ENCODE measurements around the gene NAV2.

Gene NAV2

GRCh38 chr11:19849947-19850593 is 137.4 kb downstream of the NAV2 start:
- H4K20me1 ChIP-seq (ENCODE audit: insufficient read depth, low read length) = no peaks in the 10 kb centered on the region
- H3K79me2 ChIP-seq (ENCODE audit: low read length) = no peaks in the 10 kb centered on the region
- no peak for DNase-seq
- no peak overlapping the region for H3K4me3 ChIP-seq (ENCODE audit: low read length)
- no peak overlapping the region for H2AFZ ChIP-seq (ENCODE audit: low read length)
- H3K36me3 ChIP-seq (replicated peaks; ENCODE audit: insufficient read depth, low read length) = no peaks in the 10 kb centered on the region
- no peak overlapping the region for H3K4me2 ChIP-seq (ENCODE audit: low read depth, low read length)
- no peaks in the 10 kb centered on the region for H3K9me2 ChIP-seq (replicated peaks; ENCODE audit: insufficient read depth, low read length)
- no peaks in the 10 kb centered on the region for H3K9me3 ChIP-seq (replicated peaks; ENCODE audit: insufficient read depth, low read length)
- no peak overlapping the region for H3K9ac ChIP-seq (ENCODE audit: low read length)
- no peaks in the 10 kb centered on the region for H3K27me3 ChIP-seq (replicated peaks; ENCODE audit: insufficient read depth, low read length)
- H3K4me1 ChIP-seq (ENCODE audit: low read length) = no peaks in the 10 kb centered on the region
- no peak overlapping the region for H3K27ac ChIP-seq (ENCODE audit: low read length)
- no peaks in the 10 kb centered on the region for H3F3A ChIP-seq (ENCODE audit: insufficient read depth, low read length)
- TF ChIP-seq EZH2 (optimal IDR thresholded peaks at IDR 0.05; ENCODE audit: low read depth, low read length) = no peak
- TF ChIP-seq, protein P1, sequence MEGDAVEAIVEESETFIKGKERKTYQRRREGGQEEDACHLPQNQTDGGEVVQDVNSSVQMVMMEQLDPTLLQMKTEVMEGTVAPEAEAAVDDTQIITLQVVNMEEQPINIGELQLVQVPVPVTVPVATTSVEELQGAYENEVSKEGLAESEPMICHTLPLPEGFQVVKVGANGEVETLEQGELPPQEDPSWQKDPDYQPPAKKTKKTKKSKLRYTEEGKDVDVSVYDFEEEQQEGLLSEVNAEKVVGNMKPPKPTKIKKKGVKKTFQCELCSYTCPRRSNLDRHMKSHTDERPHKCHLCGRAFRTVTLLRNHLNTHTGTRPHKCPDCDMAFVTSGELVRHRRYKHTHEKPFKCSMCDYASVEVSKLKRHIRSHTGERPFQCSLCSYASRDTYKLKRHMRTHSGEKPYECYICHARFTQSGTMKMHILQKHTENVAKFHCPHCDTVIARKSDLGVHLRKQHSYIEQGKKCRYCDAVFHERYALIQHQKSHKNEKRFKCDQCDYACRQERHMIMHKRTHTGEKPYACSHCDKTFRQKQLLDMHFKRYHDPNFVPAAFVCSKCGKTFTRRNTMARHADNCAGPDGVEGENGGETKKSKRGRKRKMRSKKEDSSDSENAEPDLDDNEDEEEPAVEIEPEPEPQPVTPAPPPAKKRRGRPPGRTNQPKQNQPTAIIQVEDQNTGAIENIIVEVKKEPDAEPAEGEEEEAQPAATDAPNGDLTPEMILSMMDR (IDR thresholded peaks at IDR 0.05; ENCODE audit: low read length) = no peak
- TF ChIP-seq EZH2phosphoT487 (IDR thresholded peaks at IDR 0.05; ENCODE audit: low read length) = no peak

DNA sequence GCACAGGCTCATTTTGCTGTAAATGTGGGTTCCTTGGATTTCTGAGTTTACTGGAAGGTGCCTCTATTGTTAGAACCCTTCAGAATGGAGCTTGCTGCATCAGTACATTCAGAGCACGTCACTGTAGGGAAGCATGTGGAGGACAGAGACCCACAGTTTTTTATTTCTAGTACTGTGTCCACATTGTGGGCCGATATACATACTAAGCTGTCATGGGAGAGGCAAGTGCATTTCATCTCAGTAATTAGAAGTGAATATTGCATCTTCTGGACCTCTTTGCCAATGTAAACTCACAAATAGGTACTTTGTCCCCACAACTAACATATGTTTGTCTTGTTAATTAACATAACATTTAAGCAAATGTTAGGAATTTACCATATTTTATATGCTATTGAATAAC is 139.7 kb downstream of the NAV2 start:
- Histone ChIP-seq H3K36me3 (replicated peaks; ENCODE audit: insufficient read depth, low read length) (no peaks in the 10 kb centered on the region), H3K9me3 (replicated peaks; ENCODE audit: insufficient read depth, low read length) (no peaks in the 10 kb centered on the region), H3K9me2 (replicated peaks; ENCODE audit: insufficient read depth, low read length) (no peaks in the 10 kb centered on the region), H3F3A (ENCODE audit: insufficient read depth, low read length) (no peaks in the 10 kb centered on the region), H4K20me1 (ENCODE audit: insufficient read depth, low read length) (no peaks in the 10 kb centered on the region), H3K9ac (ENCODE audit: low read length) (no peak overlapping the region), H3K4me1 (ENCODE audit: low read length) (no peaks in the 10 kb centered on the region), H3K4me3 (ENCODE audit: low read length) (no peak overlapping the region), H3K27ac (ENCODE audit: low read length) (no peak overlapping the region), H2AFZ (ENCODE audit: low read length) (no peak overlapping the region), H3K27me3 (replicated peaks; ENCODE audit: insufficient read depth, low read length) (no peaks in the 10 kb centered on the region), H3K79me2 (ENCODE audit: low read length) (no peaks in the 10 kb centered on the region), H3K4me2 (ENCODE audit: low read depth, low read length) (no peak overlapping the region)
- TF ChIP-seq, protein P1 (IDR thresholded peaks at IDR 0.05; ENCODE audit: low read length) = no peak
- no peak for TF ChIP-seq EZH2 (optimal IDR thresholded peaks at IDR 0.05; ENCODE audit: low read depth, low read length)
- TF ChIP-seq EZH2phosphoT487 (IDR thresholded peaks at IDR 0.05; ENCODE audit: low read length) = no peak
- DNase-seq = no peak

GRCh38 chr11:19853016-19853415 is 140.4 kb downstream of the NAV2 start:
- H3K9ac ChIP-seq (ENCODE audit: low read length) = no peak overlapping the region
- H3F3A ChIP-seq (ENCODE audit: insufficient read depth, low read length) = no peaks in the 10 kb centered on the region
- H4K20me1 ChIP-seq (ENCODE audit: insufficient read depth, low read length) = no peaks in the 10 kb centered on the region
- no peaks in the 10 kb centered on the region for H3K36me3 ChIP-seq (replicated peaks; ENCODE audit: insufficient read depth, low read length)
- H3K4me1 ChIP-seq (ENCODE audit: low read length) = no peaks in the 10 kb centered on the region
- H3K4me3 ChIP-seq (ENCODE audit: low read length) = no peak overlapping the region
- no peak overlapping the region for H3K4me2 ChIP-seq (ENCODE audit: low read depth, low read length)
- DNase-seq = no peak
- no peaks in the 10 kb centered on the region for H3K9me3 ChIP-seq (replicated peaks; ENCODE audit: insufficient read depth, low read length)
- no peaks in the 10 kb centered on the region for H3K27me3 ChIP-seq (replicated peaks; ENCODE audit: insufficient read depth, low read length)
- no peak overlapping the region for H2AFZ ChIP-seq (ENCODE audit: low read length)
- no peaks in the 10 kb centered on the region for H3K79me2 ChIP-seq (ENCODE audit: low read length)
- H3K9me2 ChIP-seq (replicated peaks; ENCODE audit: insufficient read depth, low read length) = no peaks in the 10 kb centered on the region
- TF ChIP-seq, protein P1 (IDR thresholded peaks at IDR 0.05; ENCODE audit: low read length) = no peak
- TF ChIP-seq EZH2 (optimal IDR thresholded peaks at IDR 0.05; ENCODE audit: low read depth, low read length) (no peak), EZH2phosphoT487 (IDR thresholded peaks at IDR 0.05; ENCODE audit: low read length) (no peak)
- H3K27ac ChIP-seq (ENCODE audit: low read length) = no peak overlapping the region
